GM12892 (cell line): Measurements from ENCODE around the gene ETAA1.

Experiments used
- POLR2A ChIP-seq: IDR thresholded peaks from 2 replicates; pipeline ENCODE4 v1.6.1; 2011; ENCODE audit warnings: low read depth, low read length, control low read depth
- POLR2AphosphoS5 ChIP-seq: IDR thresholded peaks from 2 replicates; pipeline ENCODE4 v1.6.1; 2011; ENCODE audit warnings: low read depth, low read length, control low read depth
- TAF1 ChIP-seq: IDR thresholded peaks from 2 replicates; pipeline ENCODE4 v1.6.1; 2011; ENCODE audit warnings: low read depth, mild to moderate bottlenecking, control low read depth, low read length, borderline replicate concordance

GRCh38 chr2:67438337-67438736 lies 41.2 kb downstream of the ETAA1 start:
- TF ChIP-seq POLR2A: no peak
- no peak for TF ChIP-seq TAF1
- TF ChIP-seq POLR2AphosphoS5: no peak
